Measurements from ENCODE around the gene TMEM131L.

DNA sequence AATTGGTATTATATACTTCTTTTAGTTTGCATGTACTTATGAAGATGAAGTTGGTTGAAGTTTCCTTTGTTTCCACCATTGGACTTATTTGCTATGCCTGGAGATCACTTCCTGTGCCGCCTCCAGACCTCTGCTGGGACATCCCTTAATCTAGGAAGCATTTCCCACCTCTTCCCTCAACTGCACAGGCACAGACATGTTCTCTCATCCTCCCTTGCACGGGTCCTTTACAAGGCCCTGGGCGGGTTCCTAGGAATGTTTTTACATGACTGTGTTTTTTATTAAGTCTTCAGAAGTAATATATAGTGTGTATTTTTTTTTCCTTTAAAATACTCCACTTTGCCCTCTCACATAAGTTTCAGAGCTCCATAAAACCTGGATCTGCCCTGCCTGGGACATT is 51.0 kb downstream of the TMEM131L start:
- TF ChIP-seq, protein P1, sequence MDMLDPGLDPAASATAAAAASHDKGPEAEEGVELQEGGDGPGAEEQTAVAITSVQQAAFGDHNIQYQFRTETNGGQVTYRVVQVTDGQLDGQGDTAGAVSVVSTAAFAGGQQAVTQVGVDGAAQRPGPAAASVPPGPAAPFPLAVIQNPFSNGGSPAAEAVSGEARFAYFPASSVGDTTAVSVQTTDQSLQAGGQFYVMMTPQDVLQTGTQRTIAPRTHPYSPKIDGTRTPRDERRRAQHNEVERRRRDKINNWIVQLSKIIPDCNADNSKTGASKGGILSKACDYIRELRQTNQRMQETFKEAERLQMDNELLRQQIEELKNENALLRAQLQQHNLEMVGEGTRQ (IDR thresholded peaks at IDR 0.05) = no peak
- TF ChIP-seq RNF2 (IDR thresholded peaks at IDR 0.05; ENCODE audit: borderline replicate concordance, low read depth) (no peak), POLR2A (IDR thresholded peaks at IDR 0.05; ENCODE audit: low read length) (no peak), BCL3 (IDR thresholded peaks at IDR 0.05) (no peak), SREBF2 (IDR thresholded peaks at IDR 0.05) (no peak), RCOR1 (IDR thresholded peaks at IDR 0.05; ENCODE audit: low read depth, low read length) (no peak), HDAC2 (IDR thresholded peaks at IDR 0.05) (no peak), MAX (IDR thresholded peaks at IDR 0.05) (no peak)
- TF ChIP-seq, protein P2, sequence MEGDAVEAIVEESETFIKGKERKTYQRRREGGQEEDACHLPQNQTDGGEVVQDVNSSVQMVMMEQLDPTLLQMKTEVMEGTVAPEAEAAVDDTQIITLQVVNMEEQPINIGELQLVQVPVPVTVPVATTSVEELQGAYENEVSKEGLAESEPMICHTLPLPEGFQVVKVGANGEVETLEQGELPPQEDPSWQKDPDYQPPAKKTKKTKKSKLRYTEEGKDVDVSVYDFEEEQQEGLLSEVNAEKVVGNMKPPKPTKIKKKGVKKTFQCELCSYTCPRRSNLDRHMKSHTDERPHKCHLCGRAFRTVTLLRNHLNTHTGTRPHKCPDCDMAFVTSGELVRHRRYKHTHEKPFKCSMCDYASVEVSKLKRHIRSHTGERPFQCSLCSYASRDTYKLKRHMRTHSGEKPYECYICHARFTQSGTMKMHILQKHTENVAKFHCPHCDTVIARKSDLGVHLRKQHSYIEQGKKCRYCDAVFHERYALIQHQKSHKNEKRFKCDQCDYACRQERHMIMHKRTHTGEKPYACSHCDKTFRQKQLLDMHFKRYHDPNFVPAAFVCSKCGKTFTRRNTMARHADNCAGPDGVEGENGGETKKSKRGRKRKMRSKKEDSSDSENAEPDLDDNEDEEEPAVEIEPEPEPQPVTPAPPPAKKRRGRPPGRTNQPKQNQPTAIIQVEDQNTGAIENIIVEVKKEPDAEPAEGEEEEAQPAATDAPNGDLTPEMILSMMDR (IDR thresholded peaks at IDR 0.05) = no peak
- TF ChIP-seq, protein P3, sequence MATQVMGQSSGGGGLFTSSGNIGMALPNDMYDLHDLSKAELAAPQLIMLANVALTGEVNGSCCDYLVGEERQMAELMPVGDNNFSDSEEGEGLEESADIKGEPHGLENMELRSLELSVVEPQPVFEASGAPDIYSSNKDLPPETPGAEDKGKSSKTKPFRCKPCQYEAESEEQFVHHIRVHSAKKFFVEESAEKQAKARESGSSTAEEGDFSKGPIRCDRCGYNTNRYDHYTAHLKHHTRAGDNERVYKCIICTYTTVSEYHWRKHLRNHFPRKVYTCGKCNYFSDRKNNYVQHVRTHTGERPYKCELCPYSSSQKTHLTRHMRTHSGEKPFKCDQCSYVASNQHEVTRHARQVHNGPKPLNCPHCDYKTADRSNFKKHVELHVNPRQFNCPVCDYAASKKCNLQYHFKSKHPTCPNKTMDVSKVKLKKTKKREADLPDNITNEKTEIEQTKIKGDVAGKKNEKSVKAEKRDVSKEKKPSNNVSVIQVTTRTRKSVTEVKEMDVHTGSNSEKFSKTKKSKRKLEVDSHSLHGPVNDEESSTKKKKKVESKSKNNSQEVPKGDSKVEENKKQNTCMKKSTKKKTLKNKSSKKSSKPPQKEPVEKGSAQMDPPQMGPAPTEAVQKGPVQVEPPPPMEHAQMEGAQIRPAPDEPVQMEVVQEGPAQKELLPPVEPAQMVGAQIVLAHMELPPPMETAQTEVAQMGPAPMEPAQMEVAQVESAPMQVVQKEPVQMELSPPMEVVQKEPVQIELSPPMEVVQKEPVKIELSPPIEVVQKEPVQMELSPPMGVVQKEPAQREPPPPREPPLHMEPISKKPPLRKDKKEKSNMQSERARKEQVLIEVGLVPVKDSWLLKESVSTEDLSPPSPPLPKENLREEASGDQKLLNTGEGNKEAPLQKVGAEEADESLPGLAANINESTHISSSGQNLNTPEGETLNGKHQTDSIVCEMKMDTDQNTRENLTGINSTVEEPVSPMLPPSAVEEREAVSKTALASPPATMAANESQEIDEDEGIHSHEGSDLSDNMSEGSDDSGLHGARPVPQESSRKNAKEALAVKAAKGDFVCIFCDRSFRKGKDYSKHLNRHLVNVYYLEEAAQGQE (IDR thresholded peaks at IDR 0.05) = no peak

Measured in A549 (cell line).